NCI-H146 (cell line): ENCODE measurements around the gene BBLN.
"Not testable (repeated sequence)": the region's sequence is repeated elsewhere in the genome, so short reads cannot be mapped to it uniquely, and the experiment has no call there.

ENCODE experiments used
- DNase-seq: peaks from one replicate; lab custom pipeline; 2025; lab: John Stamatoyannopoulos, UW

Gene BBLN

GRCh38 chr9:128159784-128160602 is at the start of gene BBLN:
Gene BBLN (plus strand): TSS chr9:128160265. CDS start chr9:128160408, 143 bp downstream.
- DNase-seq, result peak; percentile 90

- DNase-seq, result not testable (repeated sequence)
Measured at GRCh38 chr9:128111726-128112125, 48.3 kb upstream of the BBLN start.

GRCh38 chr9:128113526-128114325 is 46.3 kb upstream of the BBLN start:
- DNase-seq, result no peak

GRCh38 chr9:128114326-128115186 is 45.5 kb upstream of the BBLN start:
- DNase-seq, result no peak

GRCh38 chr9:128115187-128116103 is 44.6 kb upstream of the BBLN start:
- no peak for DNase-seq

- DNase-seq, result no peak
Measured at GRCh38 chr9:128116104-128117083, 43.7 kb upstream of the BBLN start.

GRCh38 chr9:128117613-128118471 is 42.2 kb upstream of the BBLN start:
- peak; percentile 66 for DNase-seq

GRCh38 chr9:128118472-128118857 is 41.6 kb upstream of the BBLN start:
- no peak for DNase-seq

- no peak for DNase-seq
Measured at GRCh38 chr9:128118971-128119665, 40.9 kb upstream of the BBLN start.

GRCh38 chr9:128120061-128120740 is 39.9 kb upstream of the BBLN start:
- DNase-seq, result no peak

GRCh38 chr9:128120741-128121465 is 39.2 kb upstream of the BBLN start:
- no peak for DNase-seq

- DNase-seq, result no peak
Measured at GRCh38 chr9:128121466-128121810, 38.6 kb upstream of the BBLN start.

- DNase-seq, result no peak
Measured at GRCh38 chr9:128121924-128122808, 37.9 kb upstream of the BBLN start.

GRCh38 chr9:128122809-128123175 is 37.3 kb upstream of the BBLN start:
- no peak for DNase-seq

- no peak for DNase-seq
Measured at GRCh38 chr9:128123451-128124080, 36.5 kb upstream of the BBLN start.

- DNase-seq, result no peak
Measured at GRCh38 chr9:128124451-128124850, 35.6 kb upstream of the BBLN start.
